Mesothelial cell of epicardium (in vitro differentiated cells): ENCODE results near the gene PRKG1. TPM values are rescaled to one million over a fixed set of nuclear protein-coding genes. Genes with fewer than 3 reads are reported as not detected.

Experiments used
- DNase-seq, 2 experiments: peaks; one replicate each; pipeline ENCODE4 v3.0.0; 2021; ENCODE audit warnings: low spot score in 2 of 2; ENCODE audit not compliant: unreplicated experiment in 2 of 2
- H3K27ac Mint-ChIP-seq: 2 replicates; pipeline ENCODE4 v1.8.0; 2021; ENCODE audit warnings: mixed read lengths
- H3K27me3 Mint-ChIP-seq: 2 replicates; pipeline ENCODE4 v1.8.0; 2021; ENCODE audit warnings: low read depth, mixed read lengths
- H3K36me3 Mint-ChIP-seq: 2 replicates; pipeline ENCODE4 v1.8.0; 2021; ENCODE audit warnings: mixed read lengths
- H3K4me1 Mint-ChIP-seq: 2 replicates; pipeline ENCODE4 v1.8.0; 2021; ENCODE audit warnings: mixed read lengths
- H3K4me3 Mint-ChIP-seq: 2 replicates; pipeline ENCODE4 v1.8.0; 2021; ENCODE audit warnings: mild to moderate bottlenecking, moderate library complexity, mixed read lengths
- H3K9me3 Mint-ChIP-seq: 2 replicates; pipeline ENCODE4 v1.8.0; 2021; ENCODE audit warnings: mixed read lengths
- CTCF ChIP-seq: fragments of 200-600 bp; sonication (generic); IDR thresholded peaks from one replicate; pipeline ENCODE4 v1.5.0; 2021; ENCODE audit warnings: antibody characterized with exemption; ENCODE audit not compliant: unreplicated experiment
- total RNA-seq: library from RNA; stranded (reverse); gene quantifications from 3 replicates; pipeline ENCODE4 v1.2.1, GENCODE V29; 2021

Gene PRKG1
- total RNA-seq, 1 donor from 2014 or later, result 37.0 TPM

GRCh38 chr10:51700228-51700817, 626.0 kb downstream of the PRKG1 start:
- DNase-seq, result peak in 1 of 2 experiments; percentile 49
- peaks cover 11% of the 10 kb centered on the region for H3K36me3 Mint-ChIP-seq
- H3K4me1 Mint-ChIP-seq, result peaks cover 40% of the 10 kb centered on the region
- H3K27me3 Mint-ChIP-seq, result no peaks in the 10 kb centered on the region
- H3K27ac Mint-ChIP-seq, result peak overlapping the region; percentile 100
- peak overlapping the region; percentile 98 for H3K4me3 Mint-ChIP-seq
- TF ChIP-seq CTCF, result no peak
- no peaks in the 10 kb centered on the region for H3K9me3 Mint-ChIP-seq

- Mint-ChIP-seq H3K4me3 (no peak overlapping the region), H3K27me3 (no peaks in the 10 kb centered on the region)
These were observed 631.5 kb downstream of the PRKG1 start for GRCh38 chr10:51705774-51706173.

GRCh38 chr10:51706225-51706624, 631.9 kb downstream of the PRKG1 start:
- no peaks in the 10 kb centered on the region for H3K9me3 Mint-ChIP-seq
- H3K4me3 Mint-ChIP-seq, result no peak overlapping the region
- peaks cover 13% of the 10 kb centered on the region for H3K4me1 Mint-ChIP-seq
- no peaks in the 10 kb centered on the region for H3K36me3 Mint-ChIP-seq
- no peak overlapping the region for H3K27ac Mint-ChIP-seq
- H3K27me3 Mint-ChIP-seq, result no peaks in the 10 kb centered on the region
- DNase-seq, result no peak
- no peak for TF ChIP-seq CTCF

More at GRCh38 chr10:51705774-51706173, 631.5 kb downstream of the PRKG1 start:
- Mint-ChIP-seq H3K36me3 (no peaks in the 10 kb centered on the region), H3K9me3 (no peaks in the 10 kb centered on the region), H3K4me1 (peaks cover 13% of the 10 kb centered on the region), H3K27ac (no peak overlapping the region)
- no peak for TF ChIP-seq CTCF
- no peak for DNase-seq

- Mint-ChIP-seq H3K4me1 (peaks cover 23% of the 10 kb centered on the region), H3K36me3 (no peaks in the 10 kb centered on the region)
- TF ChIP-seq CTCF, result no peak
These were observed 633.1 kb downstream of the PRKG1 start for GRCh38 chr10:51707392-51707791.

GRCh38 chr10:51707821-51708424, 633.6 kb downstream of the PRKG1 start:
- no peak for DNase-seq
- Mint-ChIP-seq H3K9me3 (no peaks in the 10 kb centered on the region), H3K36me3 (no peaks in the 10 kb centered on the region), H3K27ac (no peak overlapping the region), H3K4me1 (peaks cover 26% of the 10 kb centered on the region), H3K4me3 (no peak overlapping the region), H3K27me3 (no peaks in the 10 kb centered on the region)
- no peak for TF ChIP-seq CTCF

More at GRCh38 chr10:51707392-51707791, 633.1 kb downstream of the PRKG1 start:
- H3K9me3 Mint-ChIP-seq, result no peaks in the 10 kb centered on the region
- H3K27me3 Mint-ChIP-seq, result no peaks in the 10 kb centered on the region
- DNase-seq, result no peak
- H3K27ac Mint-ChIP-seq, result no peak overlapping the region
- no peak overlapping the region for H3K4me3 Mint-ChIP-seq
